Spinal cord (tissue), 10 donors: ENCODE measurements around the gene KIF26A. TPM values are rescaled to one million over a fixed set of nuclear protein-coding genes. Genes with fewer than 3 reads are reported as not detected.

Experiments used
- DNase-seq, 6 donors: peaks; one replicate each; pipeline versions ENCODE4 v3.0.0 to v3.0.0-alpha.2; 2013 to 2015; ENCODE audit warnings: low spot score in 6 of 6, low read depth in 4 of 6
- H3K27ac ChIP-seq: one replicate; pipeline ENCODE4 v1.5.1; 2013; ENCODE audit warnings: low read depth, low read length, control low read depth
- H3K27me3 ChIP-seq: one replicate; pipeline ENCODE4 v1.6.1; 2013; ENCODE audit warnings: low read length; ENCODE audit not compliant: control insufficient read depth, insufficient read depth
- H3K36me3 ChIP-seq: one replicate; pipeline ENCODE4 v1.6.1; 2013; ENCODE audit warnings: low read length; ENCODE audit not compliant: control insufficient read depth, insufficient read depth
- H3K4me1 ChIP-seq: one replicate; pipeline ENCODE4 v1.6.1; 2013; ENCODE audit warnings: low read length; ENCODE audit not compliant: control insufficient read depth, insufficient read depth
- H3K4me3 ChIP-seq: one replicate; pipeline ENCODE4 v1.5.1; 2013; ENCODE audit warnings: low read depth, low read length, control low read depth
- H3K9me3 ChIP-seq: one replicate; pipeline ENCODE4 v1.6.1; 2013; ENCODE audit warnings: low read length; ENCODE audit not compliant: control insufficient read depth, insufficient read depth
- WGBS: methylation state at CpG from one replicate; pipeline ENCODE4 v1.1.5; 2013; ENCODE audit warnings: missing lambda C conversion rate; ENCODE audit not compliant: insufficient coverage; 5-methylcytosine and 5-hydroxymethylcytosine counted together
- polyA plus RNA-seq, 2 donors: library from polyadenylated mRNA; unstranded; fragments of 120-200 nt; gene quantifications; one replicate each; pipeline ENCODE4 v1.2.1, GENCODE V29; 2013; ENCODE audit not compliant: insufficient read length in 2 of 2
- small RNA-seq: library from RNA; depleted of rRNA; stranded (forward); fragments of <200 nt; gene quantifications from one replicate; pipeline ENCODE3, GENCODE V24; 2014; ENCODE audit warnings: low replicate concordance
- total RNA-seq, 2 donors: library from RNA; depleted of rRNA in 1 of 2; stranded (reverse); fragments of 120-200 nt in 1 of 2; fragments of >200 nt in 1 of 2; gene quantifications; one replicate each; pipeline versions ENCODE4 v1.2.3 to v1.2.4, GENCODE V29; 2013 to 2014
- donor health status: healthy.

Gene KIF26A
- total and polyA plus RNA-seq, 4 donors = 4.3 to 15.5 (median 10.0) TPM

DNA sequence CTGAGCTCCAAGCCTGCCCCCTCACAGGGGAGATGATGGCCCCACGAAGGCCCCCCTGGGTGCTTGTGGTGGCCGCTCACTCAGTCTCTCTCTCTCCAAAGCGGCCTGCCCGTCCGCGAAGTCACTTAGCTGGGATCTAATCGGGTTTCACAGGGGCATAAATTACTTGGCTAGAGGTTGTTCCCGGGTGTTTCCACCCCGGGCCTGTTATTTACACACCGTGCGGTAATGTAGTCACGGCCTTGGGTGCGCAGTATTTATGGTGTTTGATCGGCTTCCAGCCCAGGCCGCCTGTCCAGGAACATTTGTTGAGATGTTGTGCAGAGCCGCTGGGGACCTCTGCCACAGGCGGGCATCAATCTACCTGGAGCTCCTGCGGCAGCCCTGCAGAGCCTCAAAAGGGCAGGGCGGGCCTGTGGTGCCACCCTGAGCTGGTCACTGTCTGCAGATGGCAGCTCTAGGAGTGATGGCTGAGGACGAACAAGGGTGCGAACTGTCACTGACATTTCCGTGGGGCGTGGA, 91.2 kb downstream of the KIF26A start:
- 66% methylated on average over 22 of the region's 23 CpGs for WGBS
- no peak overlapping the region for H3K27ac ChIP-seq
- peaks cover 11% of the 10 kb centered on the region for H3K9me3 ChIP-seq
- H3K27me3 ChIP-seq = no peaks in the 10 kb centered on the region
- H3K36me3 ChIP-seq = no peaks in the 10 kb centered on the region
- peak in 1 of 6 donors; percentile 66 for DNase-seq
- H3K4me1 ChIP-seq = peaks cover 4% of the 10 kb centered on the region
- no peak overlapping the region for H3K4me3 ChIP-seq

DNA sequence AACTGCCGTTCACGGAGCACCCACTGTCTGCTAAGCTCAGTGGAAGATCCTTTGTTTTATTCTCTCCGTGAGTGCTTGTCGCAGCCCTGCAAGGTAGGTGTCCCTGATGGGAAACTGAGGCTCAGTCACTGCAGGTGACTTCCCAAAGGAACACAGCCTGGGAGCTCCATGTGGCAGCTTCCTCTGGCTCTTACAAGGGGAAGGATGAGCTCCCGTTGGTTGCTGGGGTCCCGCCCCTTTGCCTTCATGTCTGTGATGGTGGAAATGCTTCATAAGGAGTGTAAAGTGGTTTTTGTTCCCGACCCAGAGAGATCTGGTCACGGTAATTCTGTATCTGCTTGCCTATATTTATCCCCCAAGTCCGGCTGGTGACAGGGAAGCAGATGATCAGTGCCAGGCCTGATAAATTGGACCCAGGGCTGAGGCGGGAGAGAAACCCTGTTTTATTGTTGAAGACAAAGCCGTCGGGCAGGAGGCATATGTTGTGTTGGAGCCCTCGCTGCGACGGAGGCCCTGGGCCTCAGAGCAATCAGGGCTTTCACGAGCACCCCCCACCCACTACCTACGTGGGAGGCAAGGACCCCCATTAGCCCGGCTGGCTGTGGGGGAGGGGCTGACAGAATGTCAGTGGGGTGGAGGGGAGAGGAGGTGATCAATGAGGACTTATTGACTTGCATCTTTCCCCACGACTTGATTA, 91.9 kb downstream of the KIF26A start:
- Histone ChIP-seq H3K4me1 (no peaks in the 10 kb centered on the region), H3K36me3 (no peaks in the 10 kb centered on the region), H3K27ac (no peak overlapping the region), H3K9me3 (peaks cover 11% of the 10 kb centered on the region), H3K27me3 (no peaks in the 10 kb centered on the region), H3K4me3 (no peak overlapping the region)
- 54% methylated on average over 10 of the region's 19 CpGs for WGBS
- peak in 1 of 6 donors; percentile 61 for DNase-seq

Small RNA genes lying within 50 kb of the gene (small RNA-seq; reads per million reads assigned to genes)
- gene MIR203A = 2.7 reads per million, percentile 92 among the genes with 10 or more reads in this experiment

Other genes with a start within 250 kb of the KIF26A start
- gene TDRD9, start 210.1 kb upstream of the KIF26A start, total RNA-seq = 1 to 10 TPM; 1.4 to 2.2 TPM
- gene TDRD9, start 210.1 kb upstream of the KIF26A start, polyA plus RNA-seq = 1 to 10 TPM; 1.2 to 2.0 TPM
- not detected for gene RD3L, start 196.1 kb upstream of the KIF26A start, total RNA-seq
- gene RD3L, start 196.1 kb upstream of the KIF26A start, polyA plus RNA-seq = not detected
- gene ASPG, start 52.9 kb upstream of the KIF26A start, total RNA-seq = under 1 TPM; 0.50 to 0.66 TPM
- 1 to 10 TPM; 1.4 to 1.6 TPM for gene ASPG, start 52.9 kb upstream of the KIF26A start, polyA plus RNA-seq